NCI-H1092 treated with DMSO at 0.1 percent for 48 hours (cell line): ENCODE results near the gene U2AF2.
A peak's percentile ranks its signal among the peaks of the same experiment; 100 is the strongest.

Experiments used
- DNase-seq: peaks from one replicate; lab custom pipeline; 2025; lab: John Stamatoyannopoulos, UW

The U2AF2 gene

DNA sequence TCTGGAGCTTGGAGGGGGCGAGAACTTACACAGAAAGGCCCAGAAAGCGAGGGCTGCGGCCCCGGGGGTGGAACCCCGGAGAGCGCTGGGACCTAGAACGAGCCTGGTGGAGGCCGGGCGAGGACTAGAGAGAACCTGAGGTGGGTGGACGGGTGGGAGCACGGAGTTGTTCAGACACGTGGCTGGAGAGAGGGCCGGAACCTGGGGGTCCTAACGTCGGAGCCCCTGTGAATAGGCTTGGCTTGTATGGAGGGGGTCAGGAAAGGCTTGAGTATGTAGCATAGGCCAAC lies 11.0 kb upstream of the U2AF2 start:
- no peak for DNase-seq

DNA sequence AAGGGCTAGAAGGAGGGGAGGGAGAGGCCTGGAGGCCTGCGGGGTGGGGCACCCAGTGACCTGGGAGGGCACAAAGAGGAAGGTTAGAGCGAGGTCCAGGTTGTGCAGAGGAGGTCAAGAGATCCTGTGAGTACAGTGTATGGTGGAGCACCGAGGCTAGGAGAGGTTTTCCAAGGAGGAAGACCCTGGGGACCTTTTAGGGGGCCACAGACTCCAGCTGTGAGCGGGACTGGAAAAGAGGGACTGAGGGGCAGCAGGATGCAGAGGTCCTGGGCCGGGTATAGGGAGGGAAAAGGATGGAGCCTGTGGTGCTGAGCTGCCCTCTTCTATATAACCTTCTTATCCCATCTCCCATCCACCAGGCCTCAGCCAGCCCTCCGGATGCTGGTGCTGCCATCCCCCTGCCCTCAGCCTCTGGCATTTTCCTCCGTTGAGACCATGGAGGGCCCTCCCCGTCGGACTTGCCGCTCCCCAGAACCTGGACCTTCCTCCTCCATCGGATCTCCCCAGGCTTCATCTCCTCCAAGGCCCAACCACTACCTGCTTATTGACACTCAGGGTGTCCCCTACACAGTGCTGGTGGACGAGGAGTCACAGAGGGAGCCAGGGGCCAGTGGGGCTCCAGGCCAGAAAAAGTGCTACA lies 10.5 kb upstream of the U2AF2 start:
- no peak for DNase-seq

- DNase-seq: no peak
Measured at GRCh38 chr19:55644842-55645511, 9.9 kb upstream of the U2AF2 start.

DNA sequence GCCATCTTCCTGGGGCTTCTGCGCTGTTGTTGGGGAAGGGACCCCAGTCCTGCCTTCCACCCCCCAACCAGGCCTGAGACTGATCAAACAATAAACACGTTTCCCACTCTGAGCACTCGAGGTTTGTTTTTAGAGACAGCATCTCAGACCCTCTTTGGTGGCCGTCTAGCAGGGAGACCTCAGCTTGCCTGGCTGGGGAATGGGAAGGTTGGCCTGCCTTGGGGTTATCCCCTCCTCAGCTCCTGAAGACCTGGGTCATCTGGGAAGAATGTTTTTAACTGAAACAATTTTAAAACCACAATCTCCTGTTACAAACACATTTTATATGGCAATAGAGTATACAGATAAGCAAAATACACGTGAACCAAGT lies 9.3 kb upstream of the U2AF2 start:
- DNase-seq: no peak

DNA sequence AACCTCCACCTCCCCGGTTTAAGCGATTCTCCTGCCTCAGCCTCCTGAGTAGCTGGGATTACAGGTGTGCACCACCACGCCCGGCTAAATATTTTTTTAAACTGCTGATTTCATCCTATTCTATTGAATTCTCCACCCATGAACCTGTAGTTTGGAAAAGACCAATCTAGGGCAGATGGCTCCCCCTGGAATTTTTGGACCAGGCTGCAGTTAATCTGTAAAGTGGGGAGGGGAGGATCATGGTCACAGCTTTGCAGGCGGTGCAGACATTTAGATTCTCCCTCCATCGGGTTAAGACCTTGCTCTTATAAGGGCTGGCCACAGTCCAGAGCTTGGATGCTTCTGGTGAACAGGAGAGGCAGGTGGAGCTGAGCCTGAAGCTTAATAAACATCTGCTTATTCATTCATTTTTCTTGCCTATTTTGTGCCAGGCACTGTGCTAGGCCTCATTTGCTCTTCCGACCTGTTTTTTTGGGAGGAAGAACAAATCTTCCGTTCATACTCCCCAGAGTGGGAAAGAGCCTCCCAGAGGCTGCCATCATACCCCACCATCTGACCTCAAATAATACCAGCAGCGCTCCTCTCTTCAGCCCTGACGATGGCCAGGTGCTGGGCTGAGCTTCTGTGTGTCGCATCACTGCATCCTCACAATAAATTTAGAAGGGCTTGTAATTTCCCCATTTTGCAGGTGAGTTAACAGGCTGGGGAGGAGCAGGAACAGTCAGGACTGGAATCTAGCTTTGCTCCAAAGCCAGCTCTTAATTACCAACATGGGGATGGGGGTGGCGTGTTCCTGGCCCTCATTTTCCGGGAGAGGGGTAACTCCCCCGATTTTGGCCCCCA lies 7.7 kb upstream of the U2AF2 start:
- DNase-seq: no peak

DNA sequence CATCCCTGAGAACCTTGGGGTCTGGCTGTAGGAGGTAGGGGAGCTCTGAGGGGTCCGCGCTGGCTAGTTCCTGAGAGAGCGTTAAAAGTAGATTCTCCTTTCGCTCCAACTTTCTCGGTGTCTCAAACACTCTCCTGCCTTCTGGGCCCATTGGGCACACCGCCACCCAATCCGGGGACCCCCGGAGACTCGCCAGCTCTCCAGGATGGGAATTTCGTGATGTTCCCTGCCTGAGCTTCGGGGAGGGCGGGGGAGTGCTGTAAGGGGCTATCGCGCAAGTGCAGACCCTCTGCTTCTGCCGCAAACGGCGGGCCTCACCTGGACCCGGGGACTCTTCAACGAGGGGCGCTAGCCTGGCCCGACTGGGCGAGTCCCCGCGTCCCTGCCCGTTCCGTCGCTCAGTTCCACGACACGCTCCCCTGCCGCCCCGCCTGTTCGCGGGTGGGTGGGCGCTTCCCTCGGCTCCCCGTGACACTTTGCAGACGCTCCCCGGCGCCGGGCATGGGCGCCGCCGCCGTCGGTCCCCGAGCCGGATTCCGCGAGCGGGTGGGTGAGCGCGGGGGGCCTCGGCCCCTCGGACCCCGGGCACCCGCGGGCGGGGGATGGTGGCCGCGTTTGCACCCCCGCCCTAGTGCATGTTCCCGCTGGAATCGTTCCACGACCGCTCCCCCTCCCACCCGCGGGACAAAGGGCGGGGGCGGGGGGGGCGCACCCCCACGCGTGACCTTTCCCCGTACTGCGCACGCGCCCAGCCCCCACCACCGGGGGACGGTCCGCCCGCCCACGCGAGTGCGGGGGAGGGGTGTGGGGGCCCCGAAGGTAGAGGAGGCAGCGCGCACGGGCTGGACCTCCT lies 6.9 kb upstream of the U2AF2 start, which contains the start of gene CCDC106:
Gene CCDC106, plus strand, starts transcription at position 481 of the 853 bp plus-strand sequence. CDS start 835 bp downstream, outside the sequence.
- peak; percentile 60 for DNase-seq

DNA sequence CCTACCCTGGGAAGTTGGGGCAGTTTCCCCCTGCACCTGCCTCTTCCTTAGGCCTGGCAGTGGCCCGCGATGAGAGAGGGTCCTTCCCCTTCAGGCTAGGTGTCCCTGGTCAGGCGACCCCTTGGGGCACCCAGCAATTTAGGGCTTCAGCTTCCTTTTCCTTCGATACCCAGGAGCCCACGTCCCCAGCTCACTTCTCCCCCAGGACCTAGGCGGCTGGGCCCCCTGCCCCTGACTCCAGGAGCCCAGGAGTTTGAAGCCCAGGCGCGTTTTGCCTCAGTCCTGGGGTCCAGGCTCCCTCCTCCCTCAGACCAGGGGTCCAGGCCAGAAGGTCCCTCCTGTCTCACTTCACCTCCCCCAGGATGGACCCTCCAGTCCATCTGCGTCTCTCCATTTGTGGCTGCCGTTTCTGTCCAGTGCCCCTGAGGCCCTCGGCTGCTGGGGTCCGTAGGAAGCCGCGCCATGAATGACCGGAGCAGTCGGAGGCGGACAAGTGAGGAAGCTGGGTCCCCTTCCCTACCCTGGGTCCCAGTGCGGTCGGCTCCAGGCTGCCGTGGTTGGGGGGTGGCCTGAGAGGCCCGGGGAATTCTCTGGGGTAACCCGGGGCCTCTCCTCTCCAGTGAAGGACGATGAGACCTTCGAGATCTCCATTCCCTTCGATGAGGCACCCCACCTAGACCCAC lies 6.1 kb upstream of the U2AF2 start:
- no peak for DNase-seq

- no peak for DNase-seq
Measured at GRCh38 chr19:55649268-55650125, 5.3 kb upstream of the U2AF2 start.

DNA sequence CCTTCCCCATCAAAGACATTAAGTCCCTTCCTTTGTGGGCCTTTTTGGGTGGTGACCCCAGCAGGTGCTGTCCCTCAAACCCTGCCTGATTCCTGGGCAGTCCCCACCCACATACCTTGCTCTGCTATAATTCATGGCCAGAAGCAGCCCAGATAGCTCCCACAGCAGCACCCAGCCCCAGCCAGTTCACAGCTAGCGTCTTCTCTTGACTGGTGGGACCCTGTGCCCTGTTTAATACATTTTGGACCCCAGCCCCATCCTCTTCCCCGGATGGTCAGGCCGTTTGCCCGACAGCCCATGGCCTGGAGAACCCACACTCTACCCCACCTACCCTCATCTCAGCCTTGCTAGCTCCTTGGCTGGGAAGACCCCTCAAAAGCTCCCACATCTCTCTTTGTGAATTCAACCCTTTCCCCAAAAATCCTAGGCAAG lies 4.7 kb upstream of the U2AF2 start:
- DNase-seq: no peak

GRCh38 chr19:55650602-55651230 lies 4.1 kb upstream of the U2AF2 start:
- DNase-seq: no peak

DNA sequence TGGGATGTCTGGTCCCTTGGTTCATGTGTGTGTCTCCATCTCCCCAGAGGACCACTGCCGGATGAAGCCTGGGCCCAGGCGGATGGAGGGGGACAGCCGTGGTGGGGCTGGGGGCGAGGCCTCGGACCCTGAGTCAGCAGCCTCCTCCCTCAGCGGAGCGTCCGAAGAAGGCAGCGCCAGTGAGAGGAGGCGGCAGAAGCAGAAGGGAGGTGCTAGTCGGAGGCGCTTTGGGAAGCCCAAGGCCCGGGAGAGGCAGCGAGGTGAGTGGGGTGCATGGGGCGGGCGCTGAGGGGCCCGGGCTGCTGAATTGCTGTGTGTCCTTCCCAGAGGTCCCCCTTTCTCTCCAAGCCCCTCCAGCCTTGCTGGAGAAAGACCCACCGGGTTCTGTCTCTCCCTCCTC lies 3.6 kb upstream of the U2AF2 start:
- DNase-seq: no peak

GRCh38 chr19:55652311-55653128 lies 2.3 kb upstream of the U2AF2 start:
- no peak for DNase-seq

DNA sequence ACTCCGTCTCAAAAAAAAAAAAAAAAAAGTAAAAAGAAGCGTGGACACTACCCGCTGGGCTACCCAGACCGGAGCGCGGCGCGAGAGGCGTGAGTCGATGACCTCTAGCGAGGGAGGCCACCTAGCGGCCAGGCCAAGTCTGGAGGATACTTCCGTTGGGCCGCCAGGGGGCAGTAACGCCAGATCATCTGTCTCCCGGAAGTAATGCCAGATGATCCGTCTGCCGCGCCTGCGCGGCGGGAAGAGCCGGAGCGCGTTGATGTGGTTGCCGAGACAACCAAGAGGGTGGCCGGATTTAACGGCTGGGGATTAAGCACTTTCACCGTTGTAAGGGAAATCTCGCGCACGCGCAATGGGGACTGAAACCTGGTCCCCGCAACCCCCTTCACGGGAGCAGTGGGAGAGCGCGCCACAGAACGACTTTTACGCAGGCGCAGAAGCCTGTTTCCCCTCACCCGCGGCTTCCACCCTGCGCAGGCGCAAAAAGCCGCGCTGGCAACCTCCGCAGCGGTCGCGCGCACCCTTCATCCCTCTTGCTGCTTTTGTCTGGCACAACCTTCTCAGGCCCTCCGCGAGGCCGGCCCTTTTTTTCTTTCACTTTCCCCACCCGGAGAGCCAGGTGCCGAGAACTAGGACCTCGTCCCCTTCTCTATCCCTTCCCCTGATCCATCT lies 1.0 kb upstream of the U2AF2 start:
- DNase-seq: peak; percentile 96

- DNase-seq: peak; percentile 97
Measured at GRCh38 chr19:55654323-55654867, 440 bp upstream of the U2AF2 start.

GRCh38 chr19:55655648-55656040 lies 809 bp downstream of the U2AF2 start:
- DNase-seq: no peak

DNA sequence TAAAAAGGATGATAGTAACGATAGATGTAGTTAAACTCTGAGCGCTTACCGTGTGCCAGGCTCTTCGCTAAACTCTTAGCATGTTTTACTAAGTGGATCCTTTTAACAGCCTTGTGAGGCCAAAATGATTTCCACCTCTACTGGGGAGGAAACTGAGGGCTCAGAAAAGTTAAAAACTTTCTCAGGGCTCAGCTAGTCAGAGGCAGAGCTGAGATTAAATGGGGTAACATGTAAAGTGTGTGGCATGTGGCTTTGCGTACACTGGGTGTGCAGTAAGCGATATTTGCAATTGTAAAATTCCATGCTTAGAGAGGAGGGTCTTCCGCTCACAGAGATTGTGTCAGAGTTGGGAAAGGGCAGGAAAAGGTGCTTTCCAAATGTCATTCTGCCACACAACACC lies 1.7 kb downstream of the U2AF2 start:
- no peak for DNase-seq

DNA sequence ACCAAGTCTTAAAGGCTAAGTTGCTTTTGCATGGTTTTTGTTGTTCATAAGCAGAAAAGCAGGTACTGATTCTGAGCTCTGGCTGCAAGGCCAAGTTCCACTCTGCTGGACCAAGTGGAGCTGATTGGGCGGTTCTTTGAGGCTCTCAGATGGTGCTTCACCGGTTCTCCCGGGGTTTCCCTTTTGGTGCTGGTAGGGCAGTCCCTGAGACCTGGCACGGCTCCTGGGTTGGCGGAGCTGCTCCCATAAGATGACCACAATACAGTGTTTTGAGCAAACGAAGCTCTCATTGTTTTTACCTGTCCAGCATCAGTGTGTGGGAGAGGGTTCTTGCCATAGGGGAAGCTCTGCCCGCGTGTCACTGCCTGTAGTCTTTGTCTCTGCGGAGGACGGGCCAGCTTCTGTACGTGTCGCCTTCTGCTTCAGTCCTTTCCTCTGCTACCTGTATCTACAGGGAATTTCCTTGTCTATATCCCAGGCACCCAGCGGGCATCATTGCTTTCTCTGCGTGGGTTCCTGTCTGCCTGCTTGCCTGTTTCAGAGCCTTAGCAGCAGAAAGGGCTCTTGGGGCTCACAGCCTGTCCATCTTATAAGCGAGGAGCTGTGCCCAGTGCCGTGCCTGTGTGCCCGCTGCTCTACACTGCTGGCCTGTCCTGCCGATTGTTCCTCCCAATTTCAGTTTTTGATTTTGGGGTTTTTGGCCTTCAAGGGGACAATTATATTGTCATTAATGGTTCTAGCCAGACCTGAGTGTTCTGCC lies 2.3 kb downstream of the U2AF2 start:
- no peak for DNase-seq
